Epithelial cell of esophagus (primary cell): ENCODE results near the gene SIL1.

Experiments used
- DNase-seq: peaks from one replicate; pipeline ENCODE4 v3.0.0; 2010; ENCODE audit warnings: low read depth
- H3K4me3 ChIP-seq: 2 replicates; pipeline ENCODE4 v1.5.1; 2011; ENCODE audit warnings: mild to moderate bottlenecking, low read length, control low read depth
- CTCF ChIP-seq: IDR thresholded peaks from 2 replicates; pipeline ENCODE4 v1.5.1; 2011; ENCODE audit warnings: low read depth, mild to moderate bottlenecking, low read length, control low read depth, inconsistent platforms; ENCODE audit not compliant: insufficient read depth; ENCODE audit errors: missing control alignments

SIL1 gene

GRCh38 chr5:138981131-138981530, 217.0 kb downstream of the SIL1 start:
- TF ChIP-seq CTCF = no peak
- no peak for DNase-seq
- H3K4me3 ChIP-seq = no peak overlapping the region

GRCh38 chr5:138980441-138980840, 217.7 kb downstream of the SIL1 start:
- H3K4me3 ChIP-seq = no peak overlapping the region
- TF ChIP-seq CTCF = no peak
- DNase-seq = no peak

- no peak overlapping the region for H3K4me3 ChIP-seq
- DNase-seq = no peak
- no peak for TF ChIP-seq CTCF
Measured at GRCh38 chr5:138979684-138980280, 218.4 kb downstream of the SIL1 start.

- TF ChIP-seq CTCF = no peak
- no peak overlapping the region for H3K4me3 ChIP-seq
- no peak for DNase-seq
Measured at GRCh38 chr5:138978581-138978980, 219.6 kb downstream of the SIL1 start.

GRCh38 chr5:138978080-138978479, 220.1 kb downstream of the SIL1 start:
- DNase-seq = no peak
- TF ChIP-seq CTCF = no peak
- no peak overlapping the region for H3K4me3 ChIP-seq

GRCh38 chr5:138975098-138975847, 222.9 kb downstream of the SIL1 start:
- DNase-seq = no peak
- no peak overlapping the region for H3K4me3 ChIP-seq
- no peak for TF ChIP-seq CTCF
